HK-2 (cell line): Measurements from ENCODE around the gene TBC1D23.
"Not testable (repeated sequence)": the region's sequence is repeated elsewhere in the genome, so short reads cannot be mapped to it uniquely, and the experiment has no call there.

Source experiments
- DNase-seq: peaks from one replicate; pipeline ENCODE4 v3.0.0-alpha.2; 2018; ENCODE audit not compliant: unreplicated experiment

TBC1D23 gene

GRCh38 chr3:100256731-100257151 is 4.1 kb upstream of the TBC1D23 start:
- no peak for DNase-seq

GRCh38 chr3:100257586-100257985 is 3.2 kb upstream of the TBC1D23 start:
- no peak for DNase-seq

DNA sequence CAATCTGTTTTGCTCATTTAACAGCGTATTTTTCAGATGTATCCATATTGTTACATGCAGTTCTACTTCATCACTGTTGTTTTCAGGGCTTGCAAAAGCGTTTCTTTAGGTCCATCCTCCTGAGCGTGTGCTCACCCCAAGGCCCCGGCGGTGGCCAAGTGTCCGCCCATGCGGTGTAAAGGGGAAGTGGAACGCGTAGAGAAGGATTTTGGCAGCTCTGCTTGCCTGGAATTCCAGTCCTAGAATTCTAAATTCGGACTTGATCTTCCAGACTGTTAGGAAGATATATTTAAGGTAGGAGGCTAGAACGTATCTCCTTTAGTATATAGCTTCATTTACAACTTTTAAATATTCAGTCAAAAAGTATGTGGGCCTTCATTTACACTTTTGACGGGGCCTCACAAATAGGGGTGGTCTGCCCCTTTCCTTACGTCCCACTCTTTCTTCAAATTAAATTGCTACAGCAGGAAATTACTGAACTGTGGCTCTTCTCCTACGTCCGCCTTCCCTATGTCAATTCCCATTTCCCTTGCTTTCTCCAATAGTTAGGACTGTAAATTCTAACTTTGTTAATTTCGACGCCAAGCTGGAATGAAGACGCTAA is 609 bp upstream of the TBC1D23 start:
- DNase-seq, result peak; percentile 42

- DNase-seq, result no peak
Observed at GRCh38 chr3:100261485-100261903, 702 bp downstream of the TBC1D23 start.

- not testable (repeated sequence) for DNase-seq
Observed at GRCh38 chr3:100262925-100263324, 2.1 kb downstream of the TBC1D23 start.

DNA sequence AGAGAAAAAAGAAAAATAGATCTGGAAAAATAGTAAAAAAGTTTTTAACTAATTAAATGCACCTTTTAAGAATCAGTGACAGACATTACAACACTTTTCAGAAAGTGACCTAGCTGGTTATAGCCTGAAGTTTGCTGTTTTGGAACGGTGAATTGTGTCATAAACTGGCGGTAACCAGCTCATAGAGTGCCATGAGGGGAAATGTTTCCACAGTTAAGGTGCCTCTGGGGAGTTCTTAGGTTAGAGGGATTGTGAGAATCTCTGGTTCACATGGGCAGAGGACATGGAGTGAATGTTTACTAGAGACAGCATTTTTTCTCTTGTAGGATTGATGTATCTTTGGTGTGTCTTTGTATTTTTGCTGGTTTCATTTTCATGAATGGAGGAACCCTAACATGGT is 2.8 kb downstream of the TBC1D23 start:
- DNase-seq, result no peak

GRCh38 chr3:100264242-100264641 is 3.5 kb downstream of the TBC1D23 start:
- DNase-seq, result no peak

DNA sequence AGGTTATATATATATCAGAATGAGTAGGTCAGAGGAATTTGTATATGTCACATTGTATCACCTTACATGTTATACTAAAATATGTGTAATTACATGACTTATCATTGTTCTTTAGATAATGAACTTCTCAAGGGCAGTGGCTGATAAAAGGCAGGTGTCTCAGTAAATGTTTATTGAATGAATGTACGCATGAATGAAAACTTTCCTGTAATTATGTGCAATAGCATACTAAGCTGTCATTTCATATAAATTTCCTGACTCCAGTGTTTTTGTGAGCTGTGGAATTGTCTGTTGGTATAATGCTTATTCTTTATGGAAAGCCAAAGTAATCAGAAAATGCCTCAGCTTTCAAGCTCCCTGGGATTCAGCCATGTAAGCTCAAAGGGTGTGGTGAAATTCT is 4.2 kb downstream of the TBC1D23 start:
- DNase-seq, result no peak

DNA sequence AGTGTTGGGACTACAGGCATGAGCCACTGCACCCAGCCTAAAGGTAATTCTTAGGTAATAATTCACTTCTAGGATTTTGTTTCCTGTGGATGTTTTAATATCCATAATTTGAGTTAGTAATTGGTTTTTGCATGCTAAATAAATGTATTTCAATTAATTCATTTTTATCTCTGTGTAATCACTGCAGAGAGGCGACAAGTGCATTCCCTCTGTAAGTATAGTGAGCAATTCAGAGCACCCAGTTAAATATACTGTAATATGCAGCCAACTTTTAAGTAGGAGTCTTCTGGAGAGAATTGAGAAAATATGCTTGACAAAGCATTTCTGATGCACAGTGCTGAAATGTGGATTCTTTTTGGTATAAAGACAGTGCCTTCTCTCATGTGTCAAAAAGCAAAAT is 5.7 kb downstream of the TBC1D23 start:
- DNase-seq, result no peak

DNA sequence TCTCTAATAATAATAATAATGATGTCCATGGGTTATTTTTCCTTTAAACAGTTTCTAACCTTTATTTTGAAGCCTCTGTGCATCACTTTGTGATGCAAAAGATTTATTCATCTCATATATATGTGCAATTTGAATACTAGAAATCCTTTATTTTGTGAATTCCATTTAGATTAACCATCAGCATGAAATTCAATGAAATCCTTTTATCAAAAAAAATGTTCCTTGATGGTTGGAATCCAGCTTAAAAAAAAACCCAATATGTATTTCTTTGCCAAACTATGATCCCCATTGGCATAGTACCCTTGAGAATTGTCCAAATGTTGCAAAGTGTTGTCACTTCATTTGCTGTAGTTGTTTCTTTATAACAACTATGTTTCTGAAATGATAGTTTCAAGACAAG is 7.4 kb downstream of the TBC1D23 start:
- DNase-seq, result no peak

DNA sequence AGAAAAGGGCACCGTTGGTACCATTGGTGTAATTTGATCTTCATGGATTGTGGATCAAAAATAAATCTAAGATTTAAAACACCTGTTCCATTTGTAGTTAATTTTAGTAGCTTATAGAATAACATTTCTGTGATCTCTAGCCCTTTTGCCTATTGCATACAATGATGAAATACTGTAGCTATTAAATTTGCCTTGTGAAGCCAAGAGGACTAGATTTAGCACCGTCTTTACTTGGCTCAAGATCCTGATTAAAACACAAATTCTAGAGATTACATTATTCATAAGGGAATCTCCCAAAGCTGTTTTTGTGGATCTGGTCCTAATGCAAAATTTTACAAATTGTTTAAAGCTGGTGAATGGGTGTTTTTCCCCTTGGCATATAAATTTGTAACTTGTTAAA is 8.2 kb downstream of the TBC1D23 start:
- DNase-seq, result no peak

DNA sequence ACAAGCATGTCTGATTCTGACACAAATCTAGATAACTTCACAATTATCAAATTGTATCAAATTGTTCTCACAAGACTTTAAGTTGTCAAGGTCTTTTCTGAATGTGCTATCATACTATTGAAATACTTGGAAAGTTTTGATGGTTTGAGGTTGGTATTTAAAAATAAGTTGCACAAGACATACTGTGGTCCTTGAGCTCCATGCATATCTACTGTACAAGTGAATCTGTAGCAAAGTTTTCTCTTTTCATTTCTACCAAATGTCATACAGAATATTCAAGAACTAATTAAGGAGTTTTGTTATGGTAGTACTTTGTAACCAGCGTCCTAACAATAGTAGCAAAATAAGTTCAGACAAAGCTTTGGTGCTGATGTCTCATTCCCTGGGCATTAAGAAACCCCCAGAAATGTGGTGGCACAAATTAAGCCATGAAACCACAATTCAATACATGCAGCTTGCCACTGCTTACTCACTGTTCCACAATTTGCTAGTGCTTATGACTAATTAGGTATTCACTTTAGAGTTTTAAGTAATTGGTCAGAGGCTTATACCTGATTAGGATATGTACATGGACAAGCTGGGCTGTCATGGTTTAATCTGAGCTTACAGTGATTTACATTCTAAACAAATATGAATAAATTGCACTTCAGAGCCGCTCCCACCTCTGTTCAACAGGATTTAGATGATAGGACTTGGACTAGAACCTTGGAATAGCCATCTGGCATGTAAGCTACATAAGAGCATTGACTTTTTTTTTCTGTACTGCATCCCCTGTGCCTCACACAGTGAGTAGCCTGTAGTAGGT is 8.8 kb downstream of the TBC1D23 start:
- peak; percentile 18 for DNase-seq

DNA sequence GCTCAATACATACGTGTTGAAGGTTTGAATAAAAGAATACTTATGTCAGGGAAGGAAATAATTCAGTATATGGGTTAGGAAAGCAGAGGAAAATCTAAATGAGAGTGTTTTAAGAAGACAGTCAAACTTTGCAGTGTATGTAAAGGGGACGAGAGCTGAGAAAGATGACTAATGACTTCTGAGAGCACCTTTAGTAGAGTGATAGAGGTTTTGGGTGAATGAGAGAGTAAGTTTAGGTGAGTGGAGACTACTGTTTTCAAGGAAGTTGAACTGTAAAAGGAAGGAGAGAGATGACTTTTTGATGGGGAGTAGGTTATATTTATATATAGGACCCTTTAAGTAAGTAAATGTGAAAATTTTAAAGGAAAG is 9.4 kb downstream of the TBC1D23 start:
- no peak for DNase-seq

- DNase-seq, result no peak
Observed at GRCh38 chr3:100271522-100271921, 10.7 kb downstream of the TBC1D23 start.

GRCh38 chr3:100272797-100273611 is 12.2 kb downstream of the TBC1D23 start:
- not testable (repeated sequence) for DNase-seq

DNA sequence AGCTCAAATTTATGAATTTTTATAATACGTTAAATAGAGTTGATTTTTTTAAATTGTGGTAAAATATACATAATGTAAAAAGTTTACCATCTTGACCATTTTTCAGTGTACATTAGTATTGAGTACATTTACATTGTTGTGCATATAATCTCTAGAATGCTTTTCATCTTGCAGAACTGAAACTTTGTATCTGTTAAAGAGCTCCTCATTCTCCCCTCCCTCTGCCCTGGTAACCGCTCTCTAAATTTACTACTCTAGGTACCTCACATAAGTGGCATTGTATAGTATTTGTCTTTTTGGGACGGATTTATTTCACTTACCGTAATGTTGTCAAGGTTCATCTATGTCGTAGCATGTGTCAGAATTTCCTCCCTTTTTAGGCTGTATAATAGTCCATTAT is 13.6 kb downstream of the TBC1D23 start:
- no peak for DNase-seq

DNA sequence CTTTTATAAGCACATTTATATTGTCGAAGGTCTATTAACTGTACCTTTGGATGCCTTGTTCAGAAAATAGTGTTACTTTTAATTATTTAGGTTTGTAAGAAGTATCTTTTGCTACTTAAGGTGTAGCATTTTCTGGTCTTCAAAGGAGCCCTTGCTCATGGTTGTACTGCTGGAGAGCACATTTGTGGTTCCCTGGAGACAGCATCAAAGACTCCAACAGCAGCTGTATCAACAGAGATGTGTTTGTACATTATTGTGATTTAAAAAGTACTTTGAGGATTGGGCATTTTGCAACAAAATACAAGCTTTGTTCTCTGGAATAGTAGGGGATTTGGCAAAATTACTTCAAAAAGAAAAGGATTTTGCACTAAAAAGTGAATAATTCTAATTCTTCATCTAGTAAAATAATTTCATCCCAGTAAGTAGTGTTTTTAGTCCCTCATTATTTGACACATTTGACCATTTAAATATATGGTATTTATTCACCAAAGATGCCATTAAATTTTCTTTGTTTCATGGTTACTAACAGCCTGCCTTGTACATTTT is 16.5 kb downstream of the TBC1D23 start:
- no peak for DNase-seq

DNA sequence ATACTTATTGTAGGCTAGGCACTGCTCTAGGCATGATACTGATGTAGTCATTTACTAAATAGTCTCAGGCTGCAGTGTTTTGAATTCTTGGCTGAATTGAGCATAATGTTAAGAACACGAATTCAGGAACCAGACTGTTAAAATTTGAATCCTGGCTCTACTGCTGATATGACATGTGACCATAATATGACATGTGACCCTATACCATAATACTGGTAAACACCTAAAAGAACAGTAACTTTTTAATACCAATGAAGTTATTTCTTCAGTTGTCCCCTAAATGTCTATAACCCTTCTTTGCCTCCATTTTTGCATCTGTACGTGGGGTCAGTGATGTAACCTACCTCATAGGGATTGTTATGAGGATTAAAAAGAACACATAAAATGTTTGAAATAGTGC is 18.1 kb downstream of the TBC1D23 start:
- no peak for DNase-seq

DNA sequence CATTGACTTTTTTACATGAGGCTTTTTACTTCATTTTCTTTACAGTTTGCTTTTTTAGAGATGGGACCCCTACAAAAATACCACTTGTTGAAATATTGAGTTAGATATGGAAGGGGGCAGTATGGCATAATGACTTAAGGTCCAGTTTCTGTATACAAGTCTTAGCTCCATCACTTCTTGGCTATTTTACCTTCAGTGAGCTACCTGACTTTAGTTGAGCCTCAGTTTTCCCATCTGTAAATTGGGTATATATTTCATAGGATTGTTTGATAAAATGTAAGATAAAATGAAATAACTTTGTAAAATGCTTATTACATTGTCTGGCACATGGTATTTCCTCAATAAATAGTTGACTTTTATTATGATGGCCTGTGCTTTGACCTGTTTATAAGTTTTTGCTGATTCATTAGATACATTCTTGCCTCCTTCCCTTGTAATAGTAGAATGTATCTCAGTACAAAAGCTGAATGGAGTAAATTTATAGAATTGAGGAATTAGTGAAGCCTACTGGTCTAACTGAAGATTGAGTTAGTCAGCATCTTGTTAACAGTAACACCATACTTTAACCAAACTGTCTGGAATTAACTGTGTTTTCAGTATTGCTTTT is 27.6 kb downstream of the TBC1D23 start:
- DNase-seq, result no peak

- no peak for DNase-seq
Observed at GRCh38 chr3:100289339-100289738, 28.5 kb downstream of the TBC1D23 start.

DNA sequence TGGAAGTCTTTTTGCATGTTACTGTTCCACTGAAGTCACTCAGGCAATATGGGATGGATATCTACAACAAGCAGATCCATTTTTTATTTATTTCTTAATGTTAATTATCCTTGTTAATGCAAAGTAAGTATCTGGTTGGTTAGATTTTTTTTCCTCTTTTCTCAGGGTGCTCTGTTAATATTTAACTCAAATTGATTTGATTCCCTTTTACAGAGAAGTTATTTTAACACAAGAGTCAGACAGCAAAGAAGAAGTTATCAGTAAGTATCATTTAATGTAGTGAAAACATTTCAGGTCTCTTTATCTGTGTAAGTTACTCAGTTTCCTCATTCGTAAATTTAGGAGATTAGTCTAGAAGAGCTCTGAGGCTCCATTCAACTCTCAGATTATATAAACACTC is 34.3 kb downstream of the TBC1D23 start:
- no peak for DNase-seq

DNA sequence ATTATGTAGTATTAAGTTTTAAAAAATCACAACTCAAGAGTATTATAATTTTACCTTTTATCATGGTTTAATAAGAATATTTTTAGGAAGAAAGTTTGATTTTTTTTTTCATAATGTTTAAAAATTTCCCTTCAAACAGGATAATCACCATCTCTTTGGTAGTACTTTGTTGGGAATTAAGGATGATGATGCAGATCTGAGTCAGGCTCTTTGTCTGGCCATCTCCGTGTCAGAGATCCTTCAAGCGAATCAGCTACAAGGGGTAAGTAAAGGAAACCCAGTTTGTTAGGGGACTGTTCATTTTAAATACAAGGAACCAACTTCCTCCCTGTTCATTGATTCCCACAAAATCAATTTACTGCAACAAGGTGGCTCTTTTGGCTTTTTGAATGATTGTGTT is 37.0 kb downstream of the TBC1D23 start:
- DNase-seq, result peak; percentile 18
